NCI-H128 (cell line): Measurements from ENCODE around the gene BLOC1S6.
"Not testable (repeated sequence)": the region's sequence is repeated elsewhere in the genome, so short reads cannot be mapped to it uniquely, and the experiment has no call there.

ENCODE experiments used
- DNase-seq: peaks from one replicate; lab custom pipeline; 2025; ENCODE audit not compliant: unreplicated experiment; lab: John Stamatoyannopoulos, UW

The BLOC1S6 gene

DNA sequence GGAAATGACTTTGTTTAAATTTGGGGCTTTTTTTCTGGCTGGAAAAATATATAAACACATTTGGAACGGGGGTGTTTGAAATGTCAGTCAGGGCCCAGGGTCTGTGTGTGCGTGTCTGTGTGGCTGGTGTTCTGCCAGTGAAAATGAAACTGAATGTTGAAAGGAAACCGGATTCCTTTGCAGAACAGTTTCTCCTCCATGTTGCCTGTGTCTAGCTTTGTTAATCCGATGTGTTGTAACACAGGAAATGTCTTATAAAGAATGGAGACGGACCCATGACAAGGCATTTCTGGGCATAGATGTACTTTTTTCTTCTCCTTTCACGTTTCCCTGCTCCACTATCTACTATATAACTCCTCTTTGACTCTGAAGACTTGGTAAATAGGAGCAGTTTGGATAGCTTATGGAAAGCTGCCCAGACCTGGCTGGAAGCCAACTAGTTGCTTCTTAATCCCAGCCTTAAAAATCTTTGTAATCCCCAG is 50.4 kb downstream of the BLOC1S6 start:
- DNase-seq = no peak

DNA sequence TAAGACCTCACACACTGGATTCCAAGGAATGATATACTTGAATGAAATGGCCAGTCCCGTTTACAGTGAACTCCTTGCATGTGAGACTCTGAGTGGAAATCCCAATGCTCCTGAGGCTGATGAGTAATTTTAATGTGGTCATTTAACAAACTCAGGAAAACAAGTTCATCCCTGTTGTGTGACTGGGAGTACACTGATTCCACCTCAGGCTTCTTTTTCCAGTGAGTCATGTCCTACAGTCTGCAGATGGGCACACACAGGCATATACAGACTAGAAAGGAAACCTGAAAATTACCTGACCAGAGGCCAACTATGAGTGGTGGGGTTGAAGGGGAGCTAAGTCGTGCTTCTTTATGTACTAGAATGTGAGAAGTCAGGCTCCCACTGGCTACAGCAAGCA is 53.4 kb downstream of the BLOC1S6 start:
- DNase-seq = no peak

GRCh38 chr15:45641374-45641781 is 54.2 kb downstream of the BLOC1S6 start:
- no peak for DNase-seq

DNA sequence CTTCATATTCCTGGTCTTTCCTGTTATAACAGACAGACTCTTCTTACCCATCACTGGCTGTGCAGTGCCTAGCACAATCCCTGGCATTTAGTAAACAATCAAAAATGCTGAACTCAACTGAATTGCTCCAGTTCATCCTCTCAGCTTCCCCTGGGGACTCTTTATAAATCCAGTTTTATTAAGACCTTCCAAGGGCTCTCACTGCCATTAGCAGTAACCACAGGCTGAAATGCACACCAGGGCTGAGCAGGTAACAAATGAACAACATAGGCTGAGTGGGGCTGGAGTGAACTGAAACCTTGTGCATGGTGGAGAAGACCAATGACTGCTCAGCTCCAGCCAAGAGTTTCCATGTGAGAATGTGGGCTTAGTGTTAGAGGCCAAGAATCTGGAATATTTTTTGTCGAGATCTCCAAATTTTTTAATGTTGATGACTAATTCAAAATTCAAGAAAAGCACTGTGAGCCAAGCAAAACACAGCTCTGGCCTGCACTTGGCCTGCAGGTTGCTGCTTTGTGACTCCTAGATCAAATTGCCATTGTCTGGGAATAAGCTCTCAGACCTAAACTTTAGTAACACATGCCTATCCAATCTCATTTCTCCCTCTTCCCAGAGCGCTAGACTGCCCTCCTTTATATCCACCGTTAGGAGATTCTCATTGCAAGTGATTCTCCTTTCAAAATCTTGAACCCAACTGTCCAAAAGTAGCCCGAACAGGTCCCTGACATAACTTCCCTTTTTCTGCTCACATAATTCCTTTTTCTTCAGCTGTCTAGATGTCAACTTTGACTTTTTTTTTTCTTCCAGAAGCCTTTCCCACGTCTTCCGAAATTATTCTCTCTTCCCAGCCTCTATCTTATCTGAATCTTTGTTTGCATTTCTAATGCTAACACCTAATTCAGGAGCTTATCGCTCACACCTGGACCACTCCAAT is 55.1 kb downstream of the BLOC1S6 start:
- DNase-seq = no peak

- no peak for DNase-seq
These were observed 57.3 kb downstream of the BLOC1S6 start for GRCh38 chr15:45644437-45644836.

DNA sequence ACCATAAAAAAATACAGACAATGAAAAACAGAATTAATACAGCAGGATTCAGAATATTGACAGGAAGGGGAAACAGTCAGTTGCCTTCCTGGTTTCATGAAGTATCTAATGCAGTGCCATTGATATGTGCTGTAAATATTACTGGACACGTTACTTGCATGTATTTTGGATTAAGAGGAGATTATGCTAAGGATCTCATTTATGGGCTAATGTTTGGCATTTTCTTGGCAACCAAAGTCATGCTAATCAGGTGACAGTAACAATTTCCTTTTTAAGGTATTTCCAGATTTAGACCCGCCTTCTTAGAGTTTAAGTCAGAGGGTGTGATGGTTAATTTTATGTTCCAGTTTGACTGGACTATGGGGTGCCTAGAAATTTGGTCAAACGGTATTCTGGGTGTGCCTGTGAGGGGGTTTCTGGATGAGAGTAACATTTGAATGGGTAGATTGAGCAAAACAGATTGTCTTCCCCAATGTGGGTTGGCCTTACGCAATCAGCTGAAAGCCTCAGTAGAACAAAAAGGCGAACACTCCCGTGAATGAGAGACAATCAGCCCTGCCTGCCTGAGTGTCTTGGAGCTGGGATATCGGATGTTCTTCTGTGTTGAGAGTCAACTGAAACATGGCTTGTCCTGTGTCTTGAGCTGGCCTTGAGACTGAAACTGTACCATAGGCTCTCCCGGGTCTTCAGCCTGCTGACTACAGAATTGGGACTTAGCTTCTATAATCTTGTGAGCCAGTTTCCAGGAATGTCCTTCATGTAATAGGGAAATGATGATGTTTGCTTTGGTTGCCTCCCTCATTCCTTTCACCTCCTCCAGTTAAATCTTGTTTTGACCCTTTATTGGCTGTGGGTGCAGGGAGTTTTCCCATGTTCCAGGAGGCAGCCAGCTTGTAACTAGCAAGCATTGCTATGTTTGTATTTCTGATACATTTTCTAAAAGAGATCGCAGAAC is 58.1 kb downstream of the BLOC1S6 start:
- DNase-seq = no peak

GRCh38 chr15:45646220-45646619 is 59.0 kb downstream of the BLOC1S6 start:
- DNase-seq = no peak

DNA sequence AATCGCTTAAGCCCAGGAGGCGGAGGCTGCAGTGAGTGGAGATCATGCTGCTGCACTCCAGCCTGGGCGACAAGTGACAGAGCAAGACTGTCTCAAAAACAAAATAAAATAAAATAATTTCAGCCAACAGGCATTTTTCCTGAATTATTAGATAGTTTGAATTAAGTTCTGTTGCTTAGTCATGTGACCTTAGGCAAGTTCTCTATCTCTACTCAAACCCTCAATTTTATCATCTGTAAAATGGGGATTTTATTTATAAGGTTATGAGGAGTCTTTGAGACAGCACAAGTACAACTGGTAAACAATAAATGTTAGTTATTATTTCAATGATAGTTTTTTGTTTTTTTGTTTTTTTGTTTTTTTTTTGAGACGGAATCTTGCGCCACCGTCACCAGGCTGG is 60.6 kb downstream of the BLOC1S6 start:
- DNase-seq = no peak

GRCh38 chr15:45648521-45649200 is 61.5 kb downstream of the BLOC1S6 start:
- DNase-seq = no peak

DNA sequence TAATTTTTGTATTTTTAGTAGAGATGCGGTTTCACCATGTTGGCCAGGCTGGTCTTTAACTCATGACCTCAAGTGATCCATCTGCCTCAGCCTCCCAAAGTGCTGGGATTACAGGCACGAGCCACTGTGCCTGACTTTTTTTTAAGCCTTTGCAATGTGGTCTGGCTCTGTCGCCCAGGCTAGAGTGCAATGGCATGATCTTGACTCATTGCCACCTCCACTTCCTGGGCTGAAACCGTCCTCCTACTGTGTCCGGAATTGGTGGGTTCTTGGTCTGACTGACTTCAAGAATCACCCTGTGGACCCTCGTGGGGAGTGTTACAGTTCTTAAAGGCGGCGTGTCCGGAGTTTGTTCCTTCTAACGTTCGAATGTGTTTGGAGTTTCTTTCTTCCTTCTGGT is 62.8 kb downstream of the BLOC1S6 start:
- not testable (repeated sequence) for DNase-seq

DNA sequence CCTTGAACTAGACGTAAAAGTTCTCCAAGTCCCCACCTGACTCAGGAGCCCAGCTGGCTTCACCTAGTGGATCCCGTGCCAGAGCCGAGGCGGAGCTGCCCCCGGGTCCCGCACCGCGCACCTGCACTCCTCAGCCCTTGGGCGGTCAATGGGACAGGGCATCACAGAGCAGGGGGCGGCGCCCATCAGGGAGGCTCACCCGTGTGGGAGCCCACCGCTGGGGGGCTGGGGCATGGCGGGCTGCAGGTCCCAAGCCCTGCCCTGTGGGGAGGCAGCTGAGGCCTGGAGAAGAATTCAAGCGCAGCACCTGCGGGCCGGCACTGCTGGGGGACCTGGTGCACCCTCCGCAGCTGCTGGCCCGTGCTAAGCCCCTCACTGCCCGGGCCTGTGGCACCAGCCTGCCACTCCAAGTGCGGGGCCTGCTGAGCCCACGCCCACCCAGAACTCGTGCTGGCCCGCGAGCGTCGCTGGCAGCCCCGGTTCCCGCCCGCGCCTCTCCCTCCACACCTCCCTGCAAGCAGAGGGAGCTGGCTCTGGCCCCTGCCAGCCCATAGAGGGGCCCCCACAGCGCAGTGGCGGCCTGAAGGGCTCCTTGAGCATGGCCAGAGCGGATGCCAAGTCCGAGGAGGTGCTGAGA is 63.8 kb downstream of the BLOC1S6 start:
- DNase-seq = no peak

DNA sequence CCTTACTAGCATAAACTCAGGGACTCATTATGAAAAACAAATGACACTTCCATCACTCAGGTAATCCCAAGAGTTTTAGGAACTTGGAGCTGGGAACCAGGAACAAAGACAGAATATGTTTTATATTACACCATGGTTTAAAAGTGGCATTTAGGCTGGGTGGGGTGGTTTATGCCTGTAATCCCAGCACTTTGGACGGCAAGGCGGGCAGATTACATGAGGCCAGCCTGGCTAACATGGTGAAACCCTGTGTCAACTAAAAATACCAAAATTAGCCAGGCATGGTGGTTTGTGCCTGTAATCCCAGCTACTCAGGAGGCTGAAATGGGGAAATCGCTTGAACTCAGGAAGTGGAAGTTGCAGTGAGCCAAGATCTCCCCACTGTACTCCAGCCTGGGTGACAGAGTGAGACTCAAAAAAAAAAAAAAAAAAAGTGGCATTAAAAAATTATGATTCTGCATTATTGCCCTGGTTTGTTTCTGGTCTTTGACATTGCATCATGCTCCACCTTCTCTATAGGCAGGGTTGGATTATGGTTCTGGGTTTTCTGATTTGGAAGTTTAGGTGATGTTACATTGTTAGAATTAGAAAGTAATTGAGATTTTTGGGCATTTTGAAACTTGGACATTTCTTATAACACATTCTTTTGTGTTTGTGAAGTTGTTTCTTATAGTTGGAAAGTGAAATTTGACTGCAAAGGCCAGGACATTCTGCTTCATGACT is 66.7 kb downstream of the BLOC1S6 start:
- DNase-seq = no peak

- no peak for DNase-seq
These were observed 67.6 kb downstream of the BLOC1S6 start for GRCh38 chr15:45654749-45655148.

GRCh38 chr15:45657254-45657653 is 70.1 kb downstream of the BLOC1S6 start:
- DNase-seq = no peak

GRCh38 chr15:45657764-45658545 is 70.8 kb downstream of the BLOC1S6 start:
- DNase-seq = no peak
